Measurements from ENCODE around the gene WBP2NL.

Gene WBP2NL

DNA sequence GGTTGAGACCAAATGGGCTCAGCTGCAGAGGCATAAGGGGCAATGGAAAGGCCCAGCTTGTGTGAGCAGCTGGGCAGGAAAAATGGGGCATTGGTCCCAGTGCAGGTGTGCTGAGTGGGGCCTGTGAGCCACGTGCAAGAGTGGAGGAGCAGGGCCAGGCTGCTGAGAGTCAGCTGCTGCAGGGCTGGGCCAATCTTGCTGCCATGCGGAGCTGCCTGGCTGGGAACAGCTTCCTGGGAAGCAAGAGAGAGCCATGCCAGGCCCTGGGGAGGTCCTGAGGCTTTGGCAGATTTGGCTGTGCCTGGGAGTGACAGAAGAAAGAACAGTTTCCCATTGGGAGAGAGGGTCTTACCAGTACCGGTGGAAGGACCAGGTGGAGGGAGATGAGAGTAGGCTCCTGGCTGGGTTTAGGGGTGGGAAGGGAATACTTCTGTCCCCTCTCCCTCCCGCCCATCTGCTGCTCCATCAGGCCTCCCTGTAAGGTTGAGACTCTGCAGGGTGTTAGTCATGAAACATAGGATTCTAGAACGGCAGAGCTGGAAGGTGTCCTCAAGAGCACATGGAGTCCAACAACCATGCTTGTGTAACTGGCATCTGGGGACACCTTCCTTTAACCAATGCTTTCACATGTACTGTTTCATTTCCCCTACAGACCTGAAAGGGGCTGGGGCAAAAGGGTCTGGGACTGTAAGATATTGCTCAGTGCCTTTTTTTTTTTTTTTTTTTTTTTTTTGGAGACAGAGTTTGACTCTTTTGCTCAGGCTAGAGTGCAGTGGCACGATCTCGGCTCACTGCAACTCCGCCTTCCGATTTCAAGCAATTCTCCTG is 19.0 kb upstream of the WBP2NL start:
- DNase-seq = no peak

DNA sequence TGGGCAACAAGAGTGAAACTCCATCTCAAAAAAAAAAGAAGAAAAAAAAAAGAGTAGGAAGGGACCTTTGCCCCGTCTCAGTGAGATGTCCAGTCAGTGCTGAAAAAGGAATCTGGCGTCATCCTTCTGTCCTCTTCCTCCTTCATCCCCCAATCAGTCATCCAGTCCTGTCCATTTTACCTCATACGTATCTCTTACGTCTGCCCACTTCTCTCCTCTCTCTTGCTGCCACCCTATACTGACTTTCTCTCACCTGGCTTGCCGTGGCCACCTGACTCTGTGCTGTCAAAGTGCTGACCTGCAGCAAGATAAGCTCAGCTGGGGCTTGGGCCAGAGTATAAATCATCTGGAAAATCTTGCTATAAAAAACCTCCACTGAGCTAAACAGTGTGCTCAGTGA is 15.7 kb upstream of the WBP2NL start:
- DNase-seq = no peak

DNA sequence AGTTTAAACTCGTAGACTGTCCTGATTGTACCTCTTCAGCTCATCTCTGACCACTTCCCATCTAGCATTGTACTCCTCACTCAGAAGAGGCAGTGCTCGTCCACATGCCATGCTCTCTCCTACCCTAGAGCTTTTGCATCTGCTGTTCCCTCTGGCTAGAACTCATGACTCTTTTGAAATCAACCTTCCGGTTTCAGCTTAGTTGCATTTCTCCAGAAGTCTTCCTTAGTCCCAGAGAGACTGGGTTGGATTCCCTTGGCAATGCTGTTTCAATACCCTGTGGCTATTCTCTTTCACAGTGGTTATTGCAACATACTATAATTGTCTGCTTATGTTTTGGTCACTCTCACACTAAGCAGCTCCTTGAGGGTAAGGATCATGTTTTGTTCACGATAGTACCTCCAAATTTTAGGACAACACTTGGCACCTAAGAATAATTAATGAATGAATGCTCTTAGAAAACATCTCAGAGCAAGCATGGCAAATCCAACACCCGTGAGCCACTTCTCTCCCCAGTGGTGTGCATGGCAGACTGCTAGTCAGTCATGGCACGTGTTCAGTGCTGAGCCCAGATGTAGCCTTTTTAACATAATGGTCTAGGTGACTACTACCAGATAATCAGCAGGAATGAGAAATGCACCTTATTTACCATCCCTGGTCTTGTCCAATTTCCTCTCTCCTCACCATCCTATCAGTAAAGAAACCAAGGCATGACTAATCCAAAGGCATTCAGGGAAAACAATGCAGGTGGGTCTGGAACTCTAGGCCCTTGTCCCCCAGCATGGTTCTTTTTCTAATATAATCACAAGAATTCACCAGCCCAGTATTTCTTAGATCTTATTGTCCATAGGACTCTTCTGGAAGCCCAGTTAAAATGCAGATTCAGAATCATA is 14.8 kb upstream of the WBP2NL start:
- DNase-seq = no peak

DNA sequence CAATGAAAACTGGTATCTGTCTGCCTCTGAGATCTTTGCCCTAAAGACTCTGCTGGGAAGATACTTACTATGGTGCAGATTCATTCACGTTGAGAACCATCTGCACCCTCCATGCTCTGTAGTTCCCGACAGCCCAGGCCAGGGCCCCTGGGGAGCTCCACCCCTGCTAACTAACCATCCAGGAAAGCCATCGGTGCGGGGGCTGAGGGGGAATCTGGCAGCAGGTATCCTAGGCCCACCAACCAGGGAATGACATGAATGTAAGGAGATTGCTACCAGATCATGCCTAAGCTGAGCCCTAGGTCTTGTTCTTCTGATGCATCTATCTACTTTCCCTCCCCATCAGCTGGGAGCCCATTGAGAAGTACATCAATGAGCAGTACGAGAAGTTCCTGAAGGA is 11.3 kb upstream of the WBP2NL start:
- DNase-seq = no peak

DNA sequence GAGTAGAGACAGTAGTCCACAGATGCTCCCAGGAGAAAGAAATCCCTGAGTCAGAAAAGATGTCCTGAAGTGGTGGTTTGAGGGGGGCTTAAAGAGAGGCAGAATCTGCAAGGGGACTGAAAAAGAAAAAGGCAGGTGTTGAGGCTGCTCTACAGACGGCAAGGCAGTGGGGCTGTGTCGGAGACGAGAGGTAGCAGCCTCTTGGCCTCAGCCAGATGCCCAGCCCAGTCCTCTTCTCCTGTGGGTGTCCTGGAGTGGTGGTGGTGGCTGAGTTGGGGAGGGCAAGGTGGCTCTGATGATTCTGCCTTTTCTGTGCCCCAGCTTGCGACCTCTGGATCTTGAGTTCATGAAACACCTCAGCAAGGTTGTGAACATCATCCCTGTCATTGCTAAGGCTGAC is 9.3 kb upstream of the WBP2NL start:
- DNase-seq = no peak

DNA sequence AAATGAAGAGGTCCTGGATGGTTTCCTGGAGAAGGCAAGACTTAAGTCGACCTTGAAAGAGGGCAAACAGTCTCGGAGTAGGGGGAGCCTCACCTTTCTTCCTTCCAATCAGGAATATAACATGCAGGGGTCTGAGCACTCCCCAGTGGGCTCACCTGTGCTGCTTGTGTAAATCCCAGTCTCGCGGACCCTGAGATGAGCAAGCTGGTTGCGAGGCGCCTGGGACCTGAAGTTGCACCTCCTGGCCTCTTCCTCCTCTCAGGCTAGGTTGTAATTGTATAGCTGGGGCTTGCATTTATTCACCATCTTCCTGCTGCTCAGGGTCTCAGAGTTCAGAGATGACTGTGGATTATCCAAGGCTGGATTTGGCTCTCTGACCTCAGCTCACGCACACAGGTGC is 7.5 kb upstream of the WBP2NL start:
- no peak for DNase-seq

DNA sequence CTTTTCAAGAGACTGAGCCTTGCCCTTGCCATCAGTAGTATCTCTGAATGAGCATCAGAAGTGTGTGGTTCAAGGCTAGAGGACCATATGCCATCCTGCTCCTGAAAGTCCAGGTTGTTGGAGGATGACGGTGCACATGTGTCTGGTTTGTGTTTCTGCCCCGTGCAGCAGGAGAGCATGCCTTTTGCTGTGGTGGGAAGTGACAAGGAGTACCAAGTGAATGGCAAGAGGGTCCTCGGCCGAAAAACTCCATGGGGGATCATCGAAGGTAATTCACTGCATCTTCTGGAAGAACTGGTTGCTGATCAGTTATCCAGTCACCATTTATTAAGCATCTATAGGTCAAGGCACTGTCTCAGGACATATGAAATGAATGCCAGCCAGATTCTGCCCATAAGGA is 6.1 kb upstream of the WBP2NL start:
- no peak for DNase-seq

DNA sequence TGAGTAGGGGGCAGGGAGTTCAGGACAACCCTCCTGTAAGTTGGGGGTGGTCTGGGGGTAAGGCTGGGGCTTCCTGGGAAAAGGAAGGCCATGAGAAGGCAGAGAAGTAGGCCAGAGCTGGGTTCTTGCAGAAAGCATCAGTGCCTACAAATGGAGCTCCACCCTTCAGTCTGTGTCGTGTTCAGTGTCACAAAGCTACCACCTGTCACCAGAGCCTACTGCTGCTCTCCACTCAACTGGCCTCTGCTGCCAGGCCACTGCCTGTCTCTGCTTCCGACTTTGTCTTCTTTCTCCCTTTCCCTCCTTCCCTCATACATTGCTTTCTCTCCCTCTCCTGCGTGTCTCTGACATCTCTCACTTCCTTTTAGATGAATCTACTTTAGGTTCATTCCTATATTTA is 3.4 kb upstream of the WBP2NL start:
- no peak for DNase-seq

DNA sequence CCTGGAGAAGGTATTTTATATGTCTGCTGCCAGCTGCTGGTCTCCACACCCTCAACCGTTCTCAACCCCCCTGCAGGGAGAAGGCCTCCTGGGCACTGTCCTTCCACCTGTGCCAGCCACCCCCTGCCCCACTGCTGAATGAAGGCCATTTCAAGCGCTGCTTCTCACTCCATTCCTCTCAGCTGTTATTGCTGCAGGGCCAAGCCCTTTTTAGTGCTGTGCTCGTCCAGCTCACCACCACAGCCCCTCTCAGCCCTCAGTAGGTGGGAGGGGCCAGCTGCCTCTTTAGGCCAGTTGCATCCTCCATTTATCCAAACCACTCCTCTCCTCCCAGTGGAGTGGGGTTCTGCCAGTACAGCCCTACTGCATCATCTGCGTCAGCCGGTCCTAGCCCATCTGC is 1.8 kb upstream of the WBP2NL start:
- no peak for DNase-seq

DNA sequence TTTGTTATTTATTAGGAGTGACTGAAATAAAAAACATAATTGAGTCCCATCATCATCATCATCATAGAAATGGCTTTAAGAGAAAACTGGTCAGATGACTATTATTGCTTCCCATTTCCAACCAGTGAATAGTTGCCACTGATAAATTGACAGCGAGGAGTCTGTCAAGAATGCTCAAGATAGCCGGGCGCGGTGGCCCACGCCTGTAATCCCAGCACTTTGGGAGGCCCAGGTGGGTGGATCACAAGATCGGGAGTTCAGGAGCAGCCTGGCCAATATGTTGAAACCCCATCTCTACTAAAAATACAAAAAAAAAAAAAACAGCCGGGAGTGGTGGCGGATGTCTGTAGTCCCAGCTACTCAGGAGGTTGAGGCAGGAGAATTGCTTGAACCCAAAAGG is 1.9 kb downstream of the WBP2NL start:
- DNase-seq = no peak

DNA sequence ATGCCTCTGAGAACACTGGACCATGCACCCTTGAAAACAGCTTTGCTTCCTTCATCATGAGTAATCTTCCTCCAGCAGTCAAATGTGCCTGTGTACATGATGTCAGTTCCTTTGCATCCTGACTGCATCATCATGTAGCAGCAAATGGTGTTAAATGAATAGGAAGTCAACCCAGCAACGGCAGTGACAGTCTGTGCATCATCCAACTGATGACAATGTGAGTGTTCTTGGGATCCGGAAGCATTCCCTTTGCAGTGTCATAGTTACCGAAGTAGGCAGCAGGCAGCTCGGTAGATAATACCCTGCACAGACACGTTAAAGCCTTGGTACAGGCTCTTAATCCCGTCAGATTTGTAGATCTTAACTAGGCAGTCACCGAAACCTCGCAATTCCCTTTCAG is 2.5 kb downstream of the WBP2NL start:
- no peak for DNase-seq

DNA sequence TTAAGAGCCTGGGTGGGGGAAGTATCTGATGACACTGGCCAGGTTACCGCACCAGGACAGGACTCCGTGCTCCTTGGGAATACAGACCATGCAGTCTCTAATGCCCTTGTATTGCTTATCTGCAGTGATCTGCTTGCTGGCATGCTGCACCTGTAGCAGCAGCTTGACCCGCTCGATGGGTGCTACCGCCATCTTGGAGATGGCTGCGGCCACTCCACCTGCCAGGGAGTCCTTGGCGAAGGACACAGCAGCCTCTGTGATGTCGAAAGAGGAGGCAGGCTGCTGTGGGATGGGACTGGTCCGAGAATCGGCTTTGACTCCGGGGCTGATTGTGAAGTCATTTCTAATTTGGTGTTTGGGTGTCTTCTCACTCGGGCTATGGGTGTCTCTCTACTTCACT is 3.1 kb downstream of the WBP2NL start:
- no peak for DNase-seq

DNA sequence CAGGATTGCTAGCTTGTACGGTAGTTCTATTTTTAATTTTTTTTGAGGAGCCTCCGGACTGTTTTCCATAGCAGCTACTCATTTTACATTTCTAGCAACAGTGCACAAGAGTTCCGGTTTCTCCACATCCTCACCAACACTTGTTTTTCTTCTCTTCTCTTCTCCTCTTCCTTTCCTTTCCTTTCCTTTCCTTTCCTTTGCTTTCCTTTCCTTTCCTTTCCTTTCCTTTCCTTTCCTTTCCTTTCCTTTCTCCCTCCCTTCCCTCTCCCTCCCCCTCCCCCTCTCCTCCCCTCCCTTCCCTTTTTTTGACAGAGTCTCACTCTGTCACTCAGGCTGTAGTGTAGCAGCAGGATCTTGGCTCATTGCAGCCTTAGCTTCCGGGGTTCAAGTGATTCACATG is 9.3 kb downstream of the WBP2NL start:
- DNase-seq = no peak

DNA sequence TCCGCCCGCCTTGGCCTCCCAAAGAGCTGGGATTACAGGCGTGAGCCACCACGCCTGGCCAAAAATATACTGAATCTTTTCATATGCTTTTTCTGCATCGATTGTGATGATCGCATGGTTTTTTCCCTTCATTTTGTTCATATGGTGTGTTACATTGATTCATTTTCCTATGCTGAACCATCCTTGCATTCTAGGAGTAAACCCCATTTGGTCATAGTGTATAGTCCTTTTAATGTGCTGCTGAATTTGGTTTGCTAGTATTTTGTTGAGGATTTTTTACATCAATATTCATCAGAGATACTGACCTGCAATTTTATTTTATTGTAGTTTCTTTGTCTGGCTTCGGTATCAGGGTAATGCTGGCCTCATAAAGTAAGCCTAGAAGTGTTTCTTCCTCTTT is 12.2 kb downstream of the WBP2NL start:
- DNase-seq = no peak

DNA sequence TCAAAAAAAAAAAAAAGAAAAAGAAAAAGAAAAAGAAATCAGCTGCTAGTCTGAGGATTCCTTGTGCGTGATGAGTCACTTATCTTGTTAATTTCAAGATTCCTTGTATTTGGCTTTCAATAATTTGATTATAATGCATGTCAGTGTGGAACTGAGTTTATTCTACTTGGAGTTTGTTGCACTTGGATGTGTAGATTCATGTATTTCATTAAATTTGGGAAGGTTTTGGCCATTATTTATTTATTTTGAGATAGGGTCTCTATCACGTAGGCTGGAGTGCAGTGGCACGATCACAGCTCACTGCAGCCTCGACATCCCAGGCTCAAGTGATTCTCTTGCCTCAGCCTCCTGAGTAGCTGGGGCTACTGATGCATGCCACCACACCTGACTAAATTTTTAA is 14.8 kb downstream of the WBP2NL start:
- no peak for DNase-seq

DNA sequence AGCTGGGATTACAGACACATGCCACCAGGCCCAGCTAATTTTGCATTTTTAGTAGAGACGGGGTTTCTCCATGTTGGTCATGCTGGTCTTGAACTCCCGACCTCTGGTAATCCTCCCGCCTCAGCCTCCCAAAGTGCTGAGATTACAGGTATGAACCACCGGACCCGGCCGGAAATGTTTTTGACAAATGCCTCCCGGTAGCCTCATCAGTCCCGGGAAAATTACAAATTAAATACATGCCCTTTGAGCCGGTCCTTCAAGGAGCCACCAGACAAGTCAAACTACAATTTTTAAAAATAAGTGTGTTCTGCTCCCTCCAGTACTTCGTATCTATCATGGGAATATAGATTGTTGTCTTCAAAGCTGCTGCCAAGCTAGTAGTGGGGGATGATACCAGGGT is 17.5 kb downstream of the WBP2NL start:
- no peak for DNase-seq

DNA sequence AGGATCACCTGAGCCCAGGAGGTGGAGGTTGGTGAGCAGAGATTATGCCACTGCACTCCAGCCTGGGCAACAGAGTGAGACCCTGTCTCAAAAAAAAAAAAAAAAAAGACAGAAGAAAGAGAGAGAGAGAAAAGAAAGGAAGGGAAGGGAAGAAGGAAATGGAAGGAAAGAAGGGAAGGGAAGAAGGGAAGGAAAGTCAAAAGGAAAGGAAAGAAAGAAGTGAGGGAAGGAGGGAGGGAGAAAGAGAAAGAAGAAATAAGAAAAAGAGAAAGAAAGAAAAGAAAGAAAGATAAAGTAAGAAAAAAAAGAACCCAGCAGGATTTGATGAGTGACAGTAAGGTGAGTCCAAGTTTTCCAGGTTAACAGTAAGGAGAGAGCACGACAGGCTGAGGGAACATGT is 19.6 kb downstream of the WBP2NL start:
- DNase-seq = no peak

DNA sequence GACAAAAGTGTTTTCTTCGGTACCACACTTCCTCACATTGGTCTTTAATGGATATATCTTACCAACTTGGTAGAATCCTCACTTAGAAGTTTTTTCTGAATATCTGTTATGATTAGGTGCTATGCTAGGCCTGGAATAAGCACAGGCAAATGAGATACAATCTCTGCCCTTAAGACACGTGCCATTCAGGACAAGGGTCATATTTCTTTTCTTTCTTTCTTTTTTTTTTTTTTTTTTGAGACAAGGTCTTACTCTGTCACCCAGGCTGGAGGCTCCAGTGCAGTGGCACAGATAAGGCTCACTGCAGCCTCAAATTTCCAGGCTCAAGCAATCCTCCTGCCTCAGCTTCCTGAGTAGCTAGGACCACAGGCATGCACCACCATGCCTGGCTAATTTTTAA is 23.0 kb downstream of the WBP2NL start:
- no peak for DNase-seq

DNA sequence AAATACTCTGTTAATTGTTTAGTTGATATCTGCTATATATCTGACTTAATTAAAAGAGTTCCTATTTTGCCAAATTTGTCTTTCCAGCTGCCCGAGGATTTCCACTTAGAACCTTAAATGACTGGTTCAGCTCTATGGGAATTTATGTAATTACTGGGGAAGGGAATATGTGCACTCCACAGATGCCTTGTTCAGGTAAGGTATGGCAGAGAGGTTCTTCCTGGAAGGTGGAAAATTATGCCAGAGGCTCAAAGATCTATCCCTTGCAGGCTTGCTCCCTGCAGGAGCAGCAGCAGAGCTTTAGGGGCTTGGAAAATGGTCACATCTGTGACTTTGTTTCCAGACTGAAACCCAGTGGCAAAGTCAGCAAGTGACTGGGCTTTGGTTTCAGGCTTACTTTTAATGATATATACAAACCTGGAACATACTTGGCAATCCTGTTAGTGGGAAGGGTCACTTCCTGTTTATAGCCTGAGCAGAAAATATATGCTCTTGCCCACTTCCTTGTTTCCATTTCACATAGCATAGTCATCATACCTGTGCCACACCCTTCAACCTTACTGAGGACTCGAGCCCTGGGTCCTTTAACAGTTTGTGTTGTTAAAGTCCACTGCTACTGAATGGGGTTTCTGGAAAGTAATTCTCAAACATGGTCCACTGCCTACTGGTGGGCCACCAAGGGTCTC is 23.7 kb downstream of the WBP2NL start:
- DNase-seq = no peak

DNA sequence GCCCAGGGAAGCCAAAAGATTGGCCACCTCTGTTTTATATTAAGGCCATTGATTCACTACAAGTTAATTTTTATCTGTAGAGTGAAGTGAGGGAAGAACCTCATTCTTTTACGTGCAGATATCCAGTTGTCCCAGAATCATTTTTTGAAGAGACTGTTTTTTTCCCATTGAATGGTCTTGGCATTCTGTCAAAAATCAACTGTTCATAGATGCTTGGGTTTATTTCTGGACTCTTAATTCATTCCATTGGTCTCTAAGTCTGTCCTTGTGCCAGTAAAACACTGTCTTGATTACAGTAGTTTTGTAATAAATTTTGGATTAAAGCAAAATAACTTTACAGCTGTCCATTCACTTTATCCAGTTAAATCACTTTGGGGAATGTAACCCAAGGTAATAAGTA is 26.8 kb downstream of the WBP2NL start:
- no peak for DNase-seq

DNA sequence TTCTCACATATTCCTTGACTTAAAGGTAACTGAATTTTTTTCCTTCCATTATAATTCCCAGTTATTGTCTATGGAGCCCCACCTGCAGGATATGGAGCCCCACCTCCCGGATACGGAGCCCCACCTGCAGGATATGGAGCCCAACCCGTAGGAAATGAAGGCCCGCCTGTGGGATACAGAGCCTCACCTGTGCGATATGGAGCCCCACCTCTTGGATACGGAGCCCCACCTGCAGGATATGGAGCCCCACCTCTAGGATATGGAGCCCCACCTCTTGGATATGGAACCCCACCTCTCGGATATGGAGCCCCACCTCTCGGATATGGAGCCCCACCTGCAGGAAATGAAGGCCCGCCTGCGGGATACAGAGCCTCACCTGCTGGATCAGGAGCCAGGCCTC is 28.1 kb downstream of the WBP2NL start:
- no peak for DNase-seq

DNA sequence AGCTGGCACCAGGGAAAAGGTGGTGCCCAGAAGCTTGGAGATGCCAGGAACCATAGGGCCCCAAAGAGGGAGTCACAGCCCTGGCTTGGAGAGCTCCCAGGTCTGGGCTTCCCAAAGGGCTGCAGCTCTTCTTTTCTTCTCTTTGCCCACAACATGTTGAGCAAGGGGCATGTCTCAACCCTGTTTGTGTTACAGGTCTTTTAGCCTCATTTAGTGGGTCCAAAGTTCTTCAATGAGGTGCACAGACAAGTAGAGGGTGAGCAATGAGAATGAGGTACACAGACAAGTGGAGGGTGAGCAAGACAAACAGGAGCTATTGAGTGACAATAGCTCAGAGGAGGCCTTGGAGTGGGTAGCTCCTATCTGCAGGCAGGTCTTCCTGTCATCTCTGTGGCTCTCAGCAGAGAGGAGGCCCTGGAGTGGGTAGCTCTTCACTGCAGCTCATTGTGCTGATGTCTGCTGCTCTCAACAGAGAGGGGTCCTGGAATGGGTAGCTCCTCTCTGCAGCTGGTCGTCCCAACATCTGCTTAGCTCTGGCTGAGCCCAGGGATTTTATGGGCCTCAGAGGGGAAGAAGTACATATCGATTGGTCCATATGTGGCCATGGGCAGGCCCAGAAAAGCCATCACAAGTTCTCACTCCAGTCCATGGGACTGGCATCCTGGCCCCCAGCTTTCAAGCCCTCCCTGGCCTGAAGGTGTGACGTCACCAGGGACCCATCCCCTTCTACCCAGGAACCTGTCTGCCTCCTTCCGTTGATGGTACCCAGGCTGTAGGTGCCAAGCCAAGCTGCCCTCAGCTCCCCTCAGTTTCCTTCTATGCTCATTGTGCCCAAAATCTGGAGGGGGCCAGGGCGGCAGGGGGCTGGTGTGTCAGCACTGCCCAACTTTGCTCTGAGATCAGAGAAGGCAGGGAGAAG is 34.9 kb downstream of the WBP2NL start:
- no peak for DNase-seq

DNA sequence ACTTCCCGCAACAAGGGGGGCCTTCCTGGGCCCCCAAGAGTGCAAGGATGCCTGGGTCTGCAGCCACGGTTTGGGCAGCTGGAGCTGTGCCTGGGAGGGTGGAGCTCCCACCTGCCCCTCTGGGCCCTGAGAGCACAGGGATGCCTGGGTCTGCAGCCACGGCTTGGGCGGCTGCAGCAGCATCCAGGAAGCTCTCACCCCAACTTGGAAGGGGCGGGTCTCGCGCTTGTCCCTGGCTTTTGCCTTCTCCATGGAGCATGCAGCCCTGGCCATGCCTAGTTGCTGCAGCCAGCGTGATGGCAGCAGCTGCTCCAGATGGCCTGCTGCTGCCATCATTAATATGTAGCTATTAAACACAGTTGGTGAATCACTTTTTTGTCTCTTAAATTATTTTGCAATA is 36.7 kb downstream of the WBP2NL start:
- no peak for DNase-seq

All from Kasumi-1 (cell line).